Gastrocnemius medialis (tissue), 4 donors: ENCODE data around the gene GABRB1. TPM values are rescaled to one million over a fixed set of nuclear protein-coding genes. Genes with fewer than 3 reads are reported as not detected.

ENCODE experiments used
- ATAC-seq, 2 donors: fragments of 150-250 bp; one replicate each; pipeline ENCODE4 v1.9.1; 2016
- DNase-seq, 2 donors: peaks; one replicate each; pipeline ENCODE4 v3.0.0-alpha.2; 2019
- H3K27ac ChIP-seq, 4 donors: fragments of 200-600 bp; sonication (generic); 1 replicate in 1 of 4; 2 replicates in 3 of 4; pipeline ENCODE4 v1.5.1; 2016 to 2018; ENCODE audit warnings: mild to moderate bottlenecking in 2 of 4, moderate library complexity in 1 of 4
- H3K27me3 ChIP-seq, 3 donors: fragments of 200-600 bp; sonication (generic) in 2 of 3; 1 replicate in 1 of 3; 2 replicates in 2 of 3; pipeline versions ENCODE4 v1.5.1 to v1.6.0; 2016 to 2019; ENCODE audit warnings: mild to moderate bottlenecking in 1 of 3, moderate library complexity in 1 of 3
- H3K36me3 ChIP-seq, 2 donors: fragments of 200-600 bp; sonication (generic) in 1 of 2; one replicate each; pipeline ENCODE4 v1.5.1; 2017 to 2018
- H3K4me1 ChIP-seq, 2 donors: fragments of 200-600 bp; sonication (generic) in 1 of 2; one replicate each; pipeline ENCODE4 v1.5.1; 2016 to 2017; ENCODE audit warnings: mild to moderate bottlenecking in 2 of 2
- H3K4me3 ChIP-seq, 4 donors: fragments of 200-600 bp; sonication (generic) in 3 of 4; 1 replicate in 1 of 4; 2 replicates in 3 of 4; pipeline ENCODE4 v1.5.1; 2016 to 2019; ENCODE audit warnings: mild to moderate bottlenecking in 2 of 4
- H3K9me3 ChIP-seq, 3 donors: fragments of 200-600 bp; sonication (generic) in 2 of 3; 1 replicate in 1 of 3; 2 replicates in 2 of 3; pipeline ENCODE4 v1.5.1; 2016 to 2019
- POLR2A ChIP-seq, 2 donors: fragments of 450-650 bp; IDR thresholded peaks; one replicate each; pipeline ENCODE4 v1.6.1; 2017; ENCODE audit warnings: antibody characterized with exemption in 2 of 2, mild to moderate bottlenecking in 2 of 2, moderate library complexity in 2 of 2
- in situ Hi-C, 4 donors: fragments of 200-750 bp; cut with MboI; loops; one replicate each; pipeline versions ENCODE4 v1.15.0 to v1.8.0; 2017; ENCODE audit warnings: low sequenced_read_pairs in 4 of 4
- intact Hi-C: fragments of 100-400 bp; cut with DNase I; formaldehyde crosslinking; loops from one replicate; pipeline ENCODE4 v1.15.1; 2023; ENCODE audit warnings: low total_unique reads
- total RNA-seq, 4 donors: library from RNA; depleted of rRNA; stranded (reverse); fragments of >200 nt; gene quantifications; one replicate each; pipeline versions ENCODE4 v1.1.0 to v1.2.3, GENCODE V29; 2016
- TF ChIP-seq, protein P1 (sequence below), 5 experiments: fragments of 450-650 bp in 3 of 5; fragments of 200-600 bp in 2 of 5; sonication (generic) in 2 of 5; IDR thresholded peaks in 4 of 5; conservative IDR thresholded peaks in 1 of 5; 1 replicate in 4 of 5; 2 replicates in 1 of 5; pipeline ENCODE4 v1.5.1; 2016 to 2019; ENCODE audit warnings: antibody characterized with exemption in 5 of 5, mild to moderate bottlenecking in 3 of 5, moderate library complexity in 3 of 5

The GABRB1 gene
- total RNA-seq, 4 donors from 2014 or later = not detected

GRCh38 chr4:47473141-47473750 lies 441.9 kb downstream of the GABRB1 start:
- TF ChIP-seq, protein P1, sequence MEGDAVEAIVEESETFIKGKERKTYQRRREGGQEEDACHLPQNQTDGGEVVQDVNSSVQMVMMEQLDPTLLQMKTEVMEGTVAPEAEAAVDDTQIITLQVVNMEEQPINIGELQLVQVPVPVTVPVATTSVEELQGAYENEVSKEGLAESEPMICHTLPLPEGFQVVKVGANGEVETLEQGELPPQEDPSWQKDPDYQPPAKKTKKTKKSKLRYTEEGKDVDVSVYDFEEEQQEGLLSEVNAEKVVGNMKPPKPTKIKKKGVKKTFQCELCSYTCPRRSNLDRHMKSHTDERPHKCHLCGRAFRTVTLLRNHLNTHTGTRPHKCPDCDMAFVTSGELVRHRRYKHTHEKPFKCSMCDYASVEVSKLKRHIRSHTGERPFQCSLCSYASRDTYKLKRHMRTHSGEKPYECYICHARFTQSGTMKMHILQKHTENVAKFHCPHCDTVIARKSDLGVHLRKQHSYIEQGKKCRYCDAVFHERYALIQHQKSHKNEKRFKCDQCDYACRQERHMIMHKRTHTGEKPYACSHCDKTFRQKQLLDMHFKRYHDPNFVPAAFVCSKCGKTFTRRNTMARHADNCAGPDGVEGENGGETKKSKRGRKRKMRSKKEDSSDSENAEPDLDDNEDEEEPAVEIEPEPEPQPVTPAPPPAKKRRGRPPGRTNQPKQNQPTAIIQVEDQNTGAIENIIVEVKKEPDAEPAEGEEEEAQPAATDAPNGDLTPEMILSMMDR (IDR thresholded peaks at IDR 0.05 in 4 of 5, conservative IDR thresholded peaks at IDR 0.05 in 1 of 5) = no peak
- no peak for TF ChIP-seq POLR2A (IDR thresholded peaks at IDR 0.05)
- DNase-seq = no peak
- Histone ChIP-seq H3K36me3 (no peaks in the 10 kb centered on the region), H3K4me3 (no peak overlapping the region), H3K4me1 (no peaks in the 10 kb centered on the region), H3K27me3 (no peaks in the 10 kb centered on the region), H3K9me3 (no peaks in the 10 kb centered on the region), H3K27ac (no peak overlapping the region)
- no peak for ATAC-seq
- in situ Hi-C loops (loop anchor here in 1 of 4 donors (25.0 kb wide), 1 partner anchor 439 kb away; the partner anchor contains the start of gene NFXL1), intact Hi-C loops (no loop called here)

DNA sequence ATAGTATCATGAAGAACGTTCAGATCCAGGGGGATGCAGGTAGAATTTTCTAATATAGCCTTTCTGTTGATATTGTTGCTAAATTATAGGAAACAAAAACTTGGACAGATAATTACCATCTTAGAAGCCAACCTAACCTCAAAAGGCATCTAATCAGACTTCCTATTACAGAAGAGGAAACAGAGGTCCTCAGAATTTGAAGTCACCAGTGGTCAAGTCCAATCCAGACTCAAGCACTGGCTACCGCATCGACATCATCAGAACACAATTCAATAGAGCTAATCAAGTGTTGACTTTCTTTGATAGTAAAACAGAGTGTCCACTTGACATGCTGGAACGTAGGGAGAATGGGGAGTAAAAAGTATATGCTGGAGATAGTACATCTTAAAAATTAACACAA lies 443.4 kb downstream of the GABRB1 start:
- intact Hi-C loops (no loop called here), in situ Hi-C loops (loop anchor here in 1 of 4 donors (25.0 kb wide), 1 partner anchor 438 kb away; the partner anchor contains the start of gene NFXL1)
- H3K4me1 ChIP-seq = no peaks in the 10 kb centered on the region
- no peaks in the 10 kb centered on the region for H3K27me3 ChIP-seq
- DNase-seq = no peak
- H3K27ac ChIP-seq = no peak overlapping the region
- no peaks in the 10 kb centered on the region for H3K9me3 ChIP-seq
- no peak overlapping the region for H3K4me3 ChIP-seq
- no peak for ATAC-seq
- no peaks in the 10 kb centered on the region for H3K36me3 ChIP-seq
- no peak for TF ChIP-seq POLR2A (IDR thresholded peaks at IDR 0.05)
- TF ChIP-seq, protein P1 (IDR thresholded peaks at IDR 0.05 in 4 of 5, conservative IDR thresholded peaks at IDR 0.05 in 1 of 5) = no peak

DNA sequence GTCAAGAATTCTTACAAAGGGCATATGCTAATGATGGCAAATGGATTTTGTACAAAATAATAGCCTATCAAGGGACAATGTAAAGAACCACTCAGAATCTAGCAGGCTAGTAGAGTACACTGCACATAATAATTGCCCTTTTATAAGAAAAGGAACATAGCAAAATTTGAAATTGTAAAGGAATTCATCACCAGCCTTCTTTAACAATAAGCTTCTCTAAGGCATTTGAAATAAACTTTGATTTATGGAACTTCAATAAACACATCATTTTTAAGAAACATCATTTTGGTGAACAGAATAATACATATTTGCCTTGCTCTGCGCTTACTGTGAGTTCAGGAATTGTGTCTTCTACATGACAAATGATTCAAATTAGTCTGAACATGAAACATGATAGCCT lies 444.0 kb downstream of the GABRB1 start:
- Histone ChIP-seq H3K4me3 (no peak overlapping the region), H3K4me1 (no peaks in the 10 kb centered on the region), H3K27ac (no peak overlapping the region), H3K36me3 (no peaks in the 10 kb centered on the region), H3K9me3 (no peaks in the 10 kb centered on the region), H3K27me3 (no peaks in the 10 kb centered on the region)
- intact Hi-C loops (no loop called here), in situ Hi-C loops (no loop called here)
- DNase-seq = no peak
- no peak for ATAC-seq
- TF ChIP-seq, protein P1 (IDR thresholded peaks at IDR 0.05 in 4 of 5, conservative IDR thresholded peaks at IDR 0.05 in 1 of 5) = no peak
- TF ChIP-seq POLR2A (IDR thresholded peaks at IDR 0.05) = no peak

Other genes starting within 250 kb of the GABRB1 start
- gene COX7B2, start 122.3 kb upstream of the GABRB1 start, total RNA-seq = not detected
- under 1 TPM in 1 of 4 donors, not detected in 3; 0.02 TPM for gene GABRA4, start 38.0 kb upstream of the GABRB1 start, total RNA-seq